GM12872 (cell line): ENCODE data around the gene MSRB3.

ENCODE experiments used
- TF ChIP-seq, protein P1 (sequence below): IDR thresholded peaks from 3 replicates; pipeline ENCODE4 v1.5.1; 2011; ENCODE audit warnings: low read depth, mild to moderate bottlenecking, low read length, moderate library complexity; ENCODE audit not compliant: insufficient read depth

MSRB3 gene

DNA sequence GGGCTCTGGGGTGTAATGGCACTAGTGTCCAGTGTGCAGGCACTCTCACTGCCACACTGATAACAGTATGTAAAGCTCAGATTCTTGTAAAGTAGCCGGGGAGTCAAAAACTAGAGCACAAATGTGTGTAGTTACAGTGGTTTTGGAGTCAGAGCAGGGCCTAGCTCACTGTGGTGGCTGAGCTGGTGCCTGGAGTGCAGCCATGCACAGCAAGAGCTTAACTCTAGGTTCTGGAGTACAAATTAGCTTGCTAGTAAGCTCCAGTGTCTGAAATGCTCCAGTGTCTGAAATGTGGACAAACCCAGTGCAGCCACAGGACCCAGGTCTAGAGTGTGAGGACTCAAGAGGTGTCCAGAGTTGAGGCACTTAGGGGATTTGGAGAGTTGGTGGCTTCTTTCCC lies 149.2 kb downstream of the MSRB3 start:
- TF ChIP-seq, protein P1, sequence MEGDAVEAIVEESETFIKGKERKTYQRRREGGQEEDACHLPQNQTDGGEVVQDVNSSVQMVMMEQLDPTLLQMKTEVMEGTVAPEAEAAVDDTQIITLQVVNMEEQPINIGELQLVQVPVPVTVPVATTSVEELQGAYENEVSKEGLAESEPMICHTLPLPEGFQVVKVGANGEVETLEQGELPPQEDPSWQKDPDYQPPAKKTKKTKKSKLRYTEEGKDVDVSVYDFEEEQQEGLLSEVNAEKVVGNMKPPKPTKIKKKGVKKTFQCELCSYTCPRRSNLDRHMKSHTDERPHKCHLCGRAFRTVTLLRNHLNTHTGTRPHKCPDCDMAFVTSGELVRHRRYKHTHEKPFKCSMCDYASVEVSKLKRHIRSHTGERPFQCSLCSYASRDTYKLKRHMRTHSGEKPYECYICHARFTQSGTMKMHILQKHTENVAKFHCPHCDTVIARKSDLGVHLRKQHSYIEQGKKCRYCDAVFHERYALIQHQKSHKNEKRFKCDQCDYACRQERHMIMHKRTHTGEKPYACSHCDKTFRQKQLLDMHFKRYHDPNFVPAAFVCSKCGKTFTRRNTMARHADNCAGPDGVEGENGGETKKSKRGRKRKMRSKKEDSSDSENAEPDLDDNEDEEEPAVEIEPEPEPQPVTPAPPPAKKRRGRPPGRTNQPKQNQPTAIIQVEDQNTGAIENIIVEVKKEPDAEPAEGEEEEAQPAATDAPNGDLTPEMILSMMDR, result no peak

DNA sequence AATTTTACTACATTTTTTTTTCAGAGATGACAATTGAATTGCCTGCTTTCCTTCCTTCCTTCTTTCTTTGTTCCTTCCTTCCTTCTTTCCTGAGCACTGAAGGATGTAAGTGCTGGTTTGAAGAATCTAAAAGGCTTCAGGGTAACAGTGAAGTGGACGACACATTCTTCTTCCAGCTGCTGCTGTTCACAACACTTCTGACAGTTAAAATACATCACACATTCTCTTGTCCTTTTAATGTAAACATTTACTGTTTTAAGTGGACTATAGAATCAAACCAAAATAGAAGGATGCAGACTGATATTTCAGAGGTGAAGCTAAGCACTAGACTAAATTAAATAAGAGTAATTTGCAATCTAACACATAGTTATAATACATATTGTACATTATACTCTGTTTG lies 151.5 kb downstream of the MSRB3 start:
- TF ChIP-seq, protein P1, result no peak

- TF ChIP-seq, protein P1, result no peak
Measured at GRCh38 chr12:65430571-65431306, 152.3 kb downstream of the MSRB3 start.

DNA sequence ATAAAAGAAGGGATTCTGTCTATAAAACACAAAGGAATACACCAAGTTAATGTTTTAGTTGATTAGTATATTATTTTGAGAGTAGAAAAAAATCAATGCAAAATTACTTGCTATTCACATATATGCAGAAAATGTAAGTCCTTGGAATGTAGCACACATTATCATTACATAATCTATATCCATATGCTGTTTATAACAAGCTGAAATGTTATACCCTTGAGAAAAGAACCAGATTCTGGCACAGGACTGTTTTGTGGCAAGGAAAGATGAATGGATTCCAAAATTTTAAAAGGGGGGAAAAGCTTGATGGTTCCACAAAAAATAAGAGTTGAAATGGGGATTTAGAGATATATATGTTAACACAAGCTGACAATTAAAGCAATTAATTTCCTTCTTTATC lies 153.6 kb downstream of the MSRB3 start:
- TF ChIP-seq, protein P1, result no peak

DNA sequence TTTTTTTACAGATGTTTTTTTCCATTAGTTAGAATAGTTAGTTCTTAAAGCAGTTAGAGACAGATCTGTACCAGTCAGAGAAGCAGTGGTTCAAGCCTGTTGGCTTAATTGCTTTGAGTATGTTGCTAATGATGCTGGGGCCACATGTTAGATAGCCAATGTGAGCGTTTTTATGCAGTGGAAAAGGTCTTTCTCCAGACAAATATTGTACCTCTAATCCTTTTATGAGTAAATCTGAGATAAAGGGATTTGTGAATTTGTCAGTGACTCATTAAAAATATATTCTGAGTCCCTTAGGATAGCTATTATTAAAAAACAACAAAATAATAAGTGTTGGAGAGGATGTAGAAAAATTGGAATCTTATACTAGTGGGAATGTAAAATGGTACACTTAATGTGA lies 154.2 kb downstream of the MSRB3 start:
- TF ChIP-seq, protein P1, result no peak

- TF ChIP-seq, protein P1, result no peak
Measured at GRCh38 chr12:65434737-65435136, 156.3 kb downstream of the MSRB3 start.

GRCh38 chr12:65443038-65443437 lies 164.6 kb downstream of the MSRB3 start:
- TF ChIP-seq, protein P1, result no peak
